Subcutaneous adipose tissue (tissue), 4 donors: ENCODE results near the gene DCANP1. TPM values are rescaled to one million over a fixed set of nuclear protein-coding genes. Genes with fewer than 3 reads are reported as not detected.

Experiments used
- total RNA-seq, 4 donors: library from RNA; depleted of rRNA; stranded (reverse); fragments of >200 nt; gene quantifications; one replicate each; pipeline ENCODE4 v1.1.0, GENCODE V29; 2016
- TF ChIP-seq, protein P1 (sequence below): fragments of 450-650 bp; IDR thresholded peaks from one replicate; pipeline ENCODE4 v1.5.1; 2016; ENCODE audit warnings: low read depth, mild to moderate bottlenecking, control low read depth, antibody characterized with exemption, moderate library complexity

The DCANP1 gene
- total RNA-seq, 4 donors from 2014 or later: 0.17 TPM; not detected in 3

DNA sequence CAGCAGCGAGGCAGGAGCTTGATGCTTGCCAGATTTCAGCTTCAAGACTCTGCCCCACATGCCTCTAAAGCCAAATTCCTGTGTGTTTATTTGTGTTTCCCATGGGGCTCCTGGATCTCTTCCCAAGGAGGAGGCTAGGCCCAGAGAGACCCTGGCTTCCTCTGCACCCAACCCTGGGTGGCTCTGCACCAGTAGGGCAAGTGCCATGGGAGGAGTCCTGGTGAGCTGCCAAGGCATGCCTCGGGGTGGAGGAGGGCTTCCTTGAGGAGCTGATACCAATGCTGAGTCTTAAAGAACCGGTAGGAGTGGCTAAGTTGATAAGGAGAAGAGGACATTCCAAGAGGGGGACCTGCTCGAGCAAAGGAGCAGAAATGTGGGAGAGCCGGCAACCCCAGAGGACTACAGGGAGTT, 11.8 kb upstream of the DCANP1 start:
- TF ChIP-seq, protein P1, sequence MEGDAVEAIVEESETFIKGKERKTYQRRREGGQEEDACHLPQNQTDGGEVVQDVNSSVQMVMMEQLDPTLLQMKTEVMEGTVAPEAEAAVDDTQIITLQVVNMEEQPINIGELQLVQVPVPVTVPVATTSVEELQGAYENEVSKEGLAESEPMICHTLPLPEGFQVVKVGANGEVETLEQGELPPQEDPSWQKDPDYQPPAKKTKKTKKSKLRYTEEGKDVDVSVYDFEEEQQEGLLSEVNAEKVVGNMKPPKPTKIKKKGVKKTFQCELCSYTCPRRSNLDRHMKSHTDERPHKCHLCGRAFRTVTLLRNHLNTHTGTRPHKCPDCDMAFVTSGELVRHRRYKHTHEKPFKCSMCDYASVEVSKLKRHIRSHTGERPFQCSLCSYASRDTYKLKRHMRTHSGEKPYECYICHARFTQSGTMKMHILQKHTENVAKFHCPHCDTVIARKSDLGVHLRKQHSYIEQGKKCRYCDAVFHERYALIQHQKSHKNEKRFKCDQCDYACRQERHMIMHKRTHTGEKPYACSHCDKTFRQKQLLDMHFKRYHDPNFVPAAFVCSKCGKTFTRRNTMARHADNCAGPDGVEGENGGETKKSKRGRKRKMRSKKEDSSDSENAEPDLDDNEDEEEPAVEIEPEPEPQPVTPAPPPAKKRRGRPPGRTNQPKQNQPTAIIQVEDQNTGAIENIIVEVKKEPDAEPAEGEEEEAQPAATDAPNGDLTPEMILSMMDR: no peak

DNA sequence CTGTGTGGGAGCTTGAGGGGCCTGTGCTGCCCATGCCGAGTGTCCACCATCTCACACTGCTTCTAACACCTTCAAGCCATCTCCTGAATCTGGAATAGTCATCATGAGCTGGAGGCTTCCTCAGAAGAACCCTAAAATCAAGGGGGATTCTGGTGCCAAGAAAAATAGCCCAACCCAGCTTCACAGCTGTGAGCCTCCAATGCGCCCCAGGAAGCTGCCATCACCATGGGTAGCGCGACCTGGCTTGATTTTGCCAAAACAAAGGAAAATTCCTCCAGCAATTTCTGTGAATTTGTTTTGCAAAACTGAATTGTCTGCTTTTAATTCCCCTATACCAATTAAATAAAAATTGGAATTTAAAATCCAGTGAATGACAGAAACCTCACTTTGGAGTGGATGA, 11.2 kb upstream of the DCANP1 start:
- TF ChIP-seq, protein P1: no peak

DNA sequence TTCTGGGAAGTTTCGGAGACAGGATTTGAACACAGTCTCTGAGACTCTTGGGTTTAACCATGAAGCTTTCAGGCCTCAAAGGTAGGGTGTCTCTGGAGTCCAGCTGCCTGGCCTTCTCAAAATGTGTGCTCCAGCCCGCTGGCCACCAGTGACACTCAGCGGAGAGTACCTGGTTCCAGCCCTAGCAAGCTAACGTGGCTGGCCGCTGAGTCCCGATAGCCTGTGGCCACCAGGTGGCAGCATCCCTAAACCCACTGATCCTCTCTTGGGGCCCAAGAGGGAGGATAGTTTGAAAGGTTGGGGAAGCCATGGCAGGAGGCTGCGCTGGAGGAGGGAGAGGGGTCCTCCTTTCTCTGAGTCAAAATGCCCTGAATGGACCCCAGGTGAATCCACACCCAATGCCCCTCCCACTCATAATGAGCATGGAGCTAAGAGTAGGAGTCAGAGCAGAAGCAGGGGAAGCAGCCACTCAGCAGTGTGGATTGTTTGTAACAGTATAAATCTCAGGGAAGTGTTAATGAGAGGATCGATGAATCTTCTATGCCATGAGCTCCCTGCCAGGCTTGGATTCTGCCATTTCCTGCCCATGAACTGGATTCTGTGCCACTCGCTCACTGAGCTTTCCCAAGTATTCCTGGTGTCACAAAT, 10.4 kb upstream of the DCANP1 start:
- TF ChIP-seq, protein P1: no peak

DNA sequence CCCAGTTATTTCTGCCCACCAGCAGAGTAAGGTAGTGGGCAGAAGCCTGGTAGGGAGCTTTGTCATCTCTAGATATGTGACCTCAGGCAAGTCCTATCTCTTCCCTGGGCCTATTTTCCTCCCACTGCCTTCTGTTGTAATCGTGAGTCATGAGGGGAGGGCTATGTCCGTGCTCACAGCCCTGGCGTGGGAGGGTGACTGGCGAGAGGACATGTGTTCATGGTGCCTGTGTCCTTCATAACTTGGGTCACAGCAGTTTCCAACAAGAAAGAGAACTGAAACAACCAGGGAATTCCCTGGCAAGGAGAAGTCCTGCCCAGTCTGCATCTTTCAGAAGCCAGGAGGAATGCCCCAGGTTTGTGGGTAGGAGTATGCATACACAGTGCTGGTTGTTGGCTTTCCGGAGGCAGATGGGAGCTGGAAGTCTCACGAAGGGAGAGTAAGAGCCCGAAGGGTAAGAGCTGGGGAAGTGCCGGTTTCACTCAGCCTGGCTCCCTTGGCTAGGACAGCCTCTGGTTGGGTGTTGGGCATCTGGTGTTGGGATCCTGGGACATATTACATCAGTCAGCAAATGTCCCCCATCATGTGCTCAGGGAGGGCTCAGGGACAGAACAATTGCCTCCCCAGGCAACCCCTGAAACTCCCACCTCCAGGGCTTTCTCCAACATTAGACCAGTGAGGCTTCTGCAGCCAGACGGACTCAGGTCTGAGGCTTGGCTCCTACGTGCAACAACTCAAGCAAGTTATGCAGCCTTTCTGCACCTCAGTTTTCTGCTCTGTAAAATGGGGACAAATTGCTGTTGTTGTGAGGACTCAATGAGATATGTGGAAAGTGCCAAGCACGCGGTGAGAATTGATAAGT, 9.3 kb upstream of the DCANP1 start:
- TF ChIP-seq, protein P1: no peak

DNA sequence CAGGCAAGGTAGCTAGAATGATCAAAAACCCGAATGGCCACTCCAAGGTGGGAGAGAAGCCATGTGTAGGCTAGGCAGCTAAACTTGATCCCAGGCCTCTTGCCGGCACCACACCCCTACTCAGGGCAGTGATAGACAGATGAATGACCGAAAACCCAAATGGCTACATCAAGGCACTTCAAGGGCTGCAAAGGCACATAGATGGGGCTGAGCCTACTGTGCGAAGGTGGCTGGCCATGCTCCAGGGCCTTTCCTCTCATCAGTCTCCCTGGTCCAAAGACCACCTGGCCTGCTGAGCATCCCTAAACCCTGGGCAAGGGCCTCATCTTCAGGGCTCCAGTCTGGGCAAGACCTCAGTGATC, 8.7 kb upstream of the DCANP1 start:
- TF ChIP-seq, protein P1: no peak

DNA sequence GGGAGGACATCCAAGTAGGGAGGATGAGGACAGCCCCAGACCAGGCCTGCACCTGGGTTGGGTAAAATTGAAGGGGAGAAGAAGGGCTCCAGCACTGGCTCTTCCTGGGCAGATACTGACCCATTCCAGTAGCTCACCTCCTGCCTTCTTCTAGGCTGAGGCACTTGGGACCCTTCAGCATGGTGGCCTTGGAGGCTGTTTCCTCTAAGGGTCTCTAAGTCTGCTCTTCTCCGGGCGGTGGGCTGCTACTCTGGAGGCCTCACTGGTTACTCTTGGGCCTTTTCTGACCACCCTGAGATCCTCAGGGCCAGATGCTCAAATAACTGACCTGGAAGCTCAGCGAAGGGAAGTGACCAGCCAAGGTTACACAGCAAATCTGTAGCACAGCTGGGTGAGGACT, 7.8 kb upstream of the DCANP1 start:
- TF ChIP-seq, protein P1: no peak

DNA sequence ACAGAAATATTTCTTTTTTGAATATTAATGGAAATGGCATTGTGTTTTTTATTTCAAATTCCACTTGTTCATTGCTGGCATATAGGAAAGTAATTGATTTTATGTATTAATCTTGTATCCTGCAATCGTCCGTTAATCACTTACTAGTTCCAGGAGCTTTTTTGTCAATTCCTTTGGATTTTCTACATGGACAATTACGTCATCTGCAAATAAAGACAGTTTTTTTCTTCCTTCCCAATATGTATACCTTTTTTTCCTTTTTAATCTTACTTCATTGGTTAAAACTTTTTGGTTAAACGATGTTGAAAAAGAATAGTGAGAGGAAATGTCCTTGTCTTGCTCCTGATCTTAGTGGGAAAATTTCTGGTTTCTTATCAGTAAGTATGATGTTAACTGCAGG, 6.5 kb upstream of the DCANP1 start:
- TF ChIP-seq, protein P1: no peak
